Suprapubic skin (tissue), 4 donors: ENCODE results near the gene GABARAPL2. TPM values are rescaled to one million over a fixed set of nuclear protein-coding genes. Genes with fewer than 3 reads are reported as not detected.

Source experiments
- DNase-seq, 2 donors: peaks; one replicate each; pipeline ENCODE4 v3.0.0-alpha.2; 2019; ENCODE audit warnings: low spot score in 2 of 2
- H3K27ac ChIP-seq: fragments of 200-600 bp; sonication (generic); one replicate; pipeline ENCODE4 v1.5.1; 2019
- H3K27me3 ChIP-seq: fragments of 200-600 bp; sonication (generic); one replicate; pipeline ENCODE4 v1.5.1; 2019
- H3K36me3 ChIP-seq: fragments of 200-600 bp; sonication (generic); one replicate; pipeline ENCODE4 v1.5.1; 2019
- H3K4me1 ChIP-seq: fragments of 200-600 bp; sonication (generic); one replicate; pipeline ENCODE4 v1.5.1; 2019
- H3K4me3 ChIP-seq: fragments of 200-600 bp; sonication (generic); one replicate; pipeline ENCODE4 v1.5.1; 2019; ENCODE audit warnings: mild to moderate bottlenecking
- H3K9me3 ChIP-seq: fragments of 200-600 bp; sonication (generic); one replicate; pipeline ENCODE4 v1.5.1; 2019
- CTCF ChIP-seq, 2 donors: fragments of 200-600 bp in 1 of 2; fragments of 450-650 bp in 1 of 2; sonication (generic) in 1 of 2; IDR thresholded peaks; one replicate each; pipeline ENCODE4 v1.5.1; 2016 to 2019; ENCODE audit warnings: antibody characterized with exemption in 2 of 2, mild to moderate bottlenecking in 1 of 2, moderate library complexity in 1 of 2
- EP300 ChIP-seq: sonication (generic); formaldehyde crosslinking; IDR thresholded peaks from one replicate; pipeline ENCODE4 v1.6.1; 2017; ENCODE audit warnings: antibody characterized with exemption
- POLR2A ChIP-seq, 2 donors: fragments of 450-650 bp; IDR thresholded peaks; one replicate each; pipeline ENCODE4 v1.6.1; 2017; ENCODE audit warnings: antibody characterized with exemption in 2 of 2, mild to moderate bottlenecking in 2 of 2, moderate library complexity in 2 of 2
- POLR2AphosphoS5 ChIP-seq, 3 donors: sonication (generic); formaldehyde crosslinking; IDR thresholded peaks; one replicate each; pipeline ENCODE4 v1.6.1; 2017; ENCODE audit warnings: antibody characterized with exemption in 3 of 3
- WGBS: methylation state at CpG from one replicate; pipeline ENCODE4 v1.1.5; 2018; 5-methylcytosine and 5-hydroxymethylcytosine counted together
- total RNA-seq, 4 donors: library from RNA; depleted of rRNA; stranded (reverse); fragments of >200 nt; gene quantifications; one replicate each; pipeline ENCODE4 v1.1.0, GENCODE V29; 2016

GABARAPL2 gene
- total RNA-seq, 4 donors from 2014 or later = 76.2 to 135 (median 99.6) TPM

GRCh38 chr16:75573955-75574354, 7.8 kb downstream of the GABARAPL2 start:
- no peaks in the 10 kb centered on the region for H3K9me3 ChIP-seq
- peaks cover 17% of the 10 kb centered on the region for H3K4me1 ChIP-seq
- H3K27me3 ChIP-seq = no peaks in the 10 kb centered on the region
- peak in 1 of 2 donors; percentile 37 for DNase-seq
- TF ChIP-seq CTCF (IDR thresholded peaks at IDR 0.05) = no peak
- no peak for TF ChIP-seq POLR2A (IDR thresholded peaks at IDR 0.05)
- TF ChIP-seq POLR2AphosphoS5 (IDR thresholded peaks at IDR 0.05) = no peak
- TF ChIP-seq EP300 = no peak
- peaks cover 94% of the 10 kb centered on the region for H3K36me3 ChIP-seq
- 85% methylated on average over 5 of the region's 5 CpGs for WGBS
- no peak overlapping the region for H3K27ac ChIP-seq
- no peak overlapping the region for H3K4me3 ChIP-seq

- Histone ChIP-seq H3K4me3 (no peak overlapping the region), H3K27me3 (no peaks in the 10 kb centered on the region), H3K4me1 (peaks cover 4% of the 10 kb centered on the region), H3K9me3 (no peaks in the 10 kb centered on the region), H3K36me3 (peaks cover 82% of the 10 kb centered on the region), H3K27ac (no peak overlapping the region)
- WGBS = 59% methylated on average over 3 of the region's 3 CpGs
- no peak for TF ChIP-seq EP300
- no peak for TF ChIP-seq CTCF (IDR thresholded peaks at IDR 0.05)
- no peak for TF ChIP-seq POLR2AphosphoS5 (IDR thresholded peaks at IDR 0.05)
- no peak for TF ChIP-seq POLR2A (IDR thresholded peaks at IDR 0.05)
- no peak for DNase-seq
Observed at GRCh38 chr16:75575958-75576357, 9.8 kb downstream of the GABARAPL2 start.

- DNase-seq = peak in 1 of 2 donors; percentile 3
- no peaks in the 10 kb centered on the region for H3K9me3 ChIP-seq
- H3K4me1 ChIP-seq = peaks cover 4% of the 10 kb centered on the region
- H3K4me3 ChIP-seq = no peak overlapping the region
- no peaks in the 10 kb centered on the region for H3K27me3 ChIP-seq
- TF ChIP-seq CTCF (IDR thresholded peaks at IDR 0.05) (no peak), POLR2AphosphoS5 (IDR thresholded peaks at IDR 0.05) (no peak), EP300 (no peak), POLR2A (IDR thresholded peaks at IDR 0.05) (no peak)
- H3K27ac ChIP-seq = no peak overlapping the region
- WGBS = 61% methylated on average over 3 of the region's 3 CpGs
- peaks cover 78% of the 10 kb centered on the region for H3K36me3 ChIP-seq
Observed at GRCh38 chr16:75576384-75576811, 10.2 kb downstream of the GABARAPL2 start.

GRCh38 chr16:75578212-75578611, 12.0 kb downstream of the GABARAPL2 start:
- no peaks in the 10 kb centered on the region for H3K27me3 ChIP-seq
- H3K4me1 ChIP-seq = peaks cover 2% of the 10 kb centered on the region
- peak in 1 of 2 donors; percentile 9 for DNase-seq
- H3K4me3 ChIP-seq = no peak overlapping the region
- TF ChIP-seq EP300 = no peak
- TF ChIP-seq POLR2AphosphoS5 (IDR thresholded peaks at IDR 0.05) = no peak
- TF ChIP-seq POLR2A (IDR thresholded peaks at IDR 0.05) = no peak
- no peak for TF ChIP-seq CTCF (IDR thresholded peaks at IDR 0.05)
- H3K27ac ChIP-seq = no peak overlapping the region
- peaks cover 60% of the 10 kb centered on the region for H3K36me3 ChIP-seq
- WGBS = 90% methylated on average over 7 of the region's 7 CpGs
- no peaks in the 10 kb centered on the region for H3K9me3 ChIP-seq

- H3K36me3 ChIP-seq = peaks cover 54% of the 10 kb centered on the region
- H3K27me3 ChIP-seq = no peaks in the 10 kb centered on the region
- H3K27ac ChIP-seq = no peak overlapping the region
- DNase-seq = no peak
- no peaks in the 10 kb centered on the region for H3K9me3 ChIP-seq
- TF ChIP-seq EP300 = no peak
- TF ChIP-seq CTCF (IDR thresholded peaks at IDR 0.05) = no peak
- TF ChIP-seq POLR2A (IDR thresholded peaks at IDR 0.05) = no peak
- no peak for TF ChIP-seq POLR2AphosphoS5 (IDR thresholded peaks at IDR 0.05)
- WGBS = 95% methylated on average over 2 of the region's 2 CpGs
- H3K4me1 ChIP-seq = no peaks in the 10 kb centered on the region
- no peak overlapping the region for H3K4me3 ChIP-seq
Observed at GRCh38 chr16:75578725-75579124, 12.5 kb downstream of the GABARAPL2 start.
